OCI-LY3 (cell line): ENCODE results near the gene CAMK2B.

Experiments
- H2AFZ ChIP-seq: fragments of 200-600, 300-600 bp; shearing (Covaris generic); 2 replicates; pipeline ENCODE4 v1.6.0; 2014; ENCODE audit warnings: antibody characterized with exemption, low read depth, low read length
- H3K27ac ChIP-seq: fragments of 200-600, 300-600 bp; sonication (generic); 2 replicates; pipeline ENCODE4 v1.5.1; 2014; ENCODE audit warnings: mild to moderate bottlenecking, low read length, moderate library complexity, mixed read lengths
- H3K27me3 ChIP-seq: fragments of 200-600, 300-600 bp; sonication (generic); 2 replicates; pipeline ENCODE4 v1.6.1; 2014; ENCODE audit warnings: low read depth, low read length, mixed read lengths
- H3K36me3 ChIP-seq: fragments of 200-600, 300-600 bp; sonication (generic); replicated peaks from 2 replicates; pipeline ENCODE3; 2014; ENCODE audit warnings: low read depth, low read length, mixed read lengths
- H3K4me1 ChIP-seq: fragments of 300-600, 200-600 bp; sonication (generic); 2 replicates; pipeline ENCODE4 v1.6.1; 2014; ENCODE audit warnings: low read length, mixed read lengths
- H3K4me2 ChIP-seq: fragments of 200-600, 300-600 bp; sonication (generic); 2 replicates; pipeline ENCODE4 v1.6.1; 2014; ENCODE audit warnings: low read length, mixed read lengths
- H3K4me3 ChIP-seq: fragments of 300-600, 200-600 bp; sonication (generic); 2 replicates; pipeline ENCODE4 v1.5.1; 2014; ENCODE audit warnings: antibody characterized with exemption, mild to moderate bottlenecking, low read length, moderate library complexity
- H3K79me2 ChIP-seq: fragments of 300-600, 200-600 bp; shearing (Covaris generic); 2 replicates; pipeline ENCODE4 v1.6.1; 2014; ENCODE audit warnings: mild to moderate bottlenecking, low read length, mixed read lengths
- H3K9ac ChIP-seq: fragments of 300-600, 200-600 bp; shearing (Covaris generic); 2 replicates; pipeline ENCODE4 v1.6.0; 2014; ENCODE audit warnings: mild to moderate bottlenecking, low read length, moderate library complexity
- H3K9me3 ChIP-seq: fragments of 200-600, 300-600 bp; shearing (Covaris generic); 2 replicates; pipeline ENCODE4 v1.6.1; 2014; ENCODE audit warnings: low read length, mixed read lengths; ENCODE audit not compliant: insufficient read depth
- H4K20me1 ChIP-seq: fragments of 200-600, 300-600 bp; sonication (generic); 2 replicates; pipeline ENCODE4 v1.6.1; 2016; ENCODE audit warnings: low read length, mixed read lengths; ENCODE audit not compliant: insufficient read depth
- CTCF ChIP-seq: fragments of 200-600, 300-600 bp; sonication (generic); IDR thresholded peaks from 2 replicates; pipeline ENCODE4 v1.5.1; 2014; ENCODE audit warnings: antibody characterized with exemption, low read length, low read depth
- EZH2phosphoT487 ChIP-seq: fragments of 200-600 bp; shearing (Covaris generic); IDR thresholded peaks from 2 replicates; pipeline ENCODE4 v1.6.1; 2018; ENCODE audit warnings: antibody characterized with exemption, mixed run types, low read depth

Gene CAMK2B

GRCh38 chr7:44325201-44325671 is at the start of gene CAMK2B:
TSS of gene CAMK2B (minus strand) at chr7:44325594. CDS start at chr7:44325421, 173 bp downstream.
- Histone ChIP-seq H3K4me3 (no peak within 1 kb of the TSS), H3K4me2 (no peak within 1 kb of the TSS), H3K36me3 (no peaks in the 10 kb centered on the region), H2AFZ (no peak within 1 kb of the TSS), H3K4me1 (no peaks in the 10 kb centered on the region), H3K27ac (no peak within 1 kb of the TSS), H4K20me1 (no peaks in the 10 kb centered on the region), H3K79me2 (no peaks in the 10 kb centered on the region), H3K9me3 (no peaks in the 10 kb centered on the region), H3K9ac (no peak within 1 kb of the TSS), H3K27me3 (no peaks in the 10 kb centered on the region)
- TF ChIP-seq EZH2phosphoT487 (no peak), CTCF (no peak)

GRCh38 chr7:44374007-44374763 is 48.8 kb upstream of the CAMK2B start:
- H2AFZ ChIP-seq = no peak overlapping the region

GRCh38 chr7:44373418-44373740 is 48.0 kb upstream of the CAMK2B start:
- TF ChIP-seq CTCF = no peak
- TF ChIP-seq EZH2phosphoT487 = no peak
- H3K27ac ChIP-seq = no peak overlapping the region
- no peaks in the 10 kb centered on the region for H3K9me3 ChIP-seq
- no peak overlapping the region for H3K9ac ChIP-seq
- peaks cover 16% of the 10 kb centered on the region for H3K4me1 ChIP-seq
- H4K20me1 ChIP-seq = no peaks in the 10 kb centered on the region
- no peaks in the 10 kb centered on the region for H3K79me2 ChIP-seq
- H2AFZ ChIP-seq = no peak overlapping the region
- no peaks in the 10 kb centered on the region for H3K36me3 ChIP-seq
- 0 out of 2 replicates have a peak, but pooled peaks cover 6% of the 10 kb centered on the region for H3K27me3 ChIP-seq
- no peak overlapping the region for H3K4me3 ChIP-seq
- H3K4me2 ChIP-seq = no peak overlapping the region

More at GRCh38 chr7:44374007-44374763, 48.8 kb upstream of the CAMK2B start:
- Histone ChIP-seq H3K9me3 (no peaks in the 10 kb centered on the region), H3K27ac (no peak overlapping the region), H3K27me3 (0 out of 2 replicates have a peak, but pooled peaks cover 6% of the 10 kb centered on the region), H4K20me1 (no peaks in the 10 kb centered on the region), H3K79me2 (no peaks in the 10 kb centered on the region), H3K4me1 (peaks cover 21% of the 10 kb centered on the region), H3K9ac (no peak overlapping the region), H3K4me3 (no peak overlapping the region), H3K36me3 (no peaks in the 10 kb centered on the region), H3K4me2 (no peak overlapping the region)
- TF ChIP-seq CTCF = no peak
- no peak for TF ChIP-seq EZH2phosphoT487

- TF ChIP-seq EZH2phosphoT487 (no peak), CTCF (no peak)
- Histone ChIP-seq H3K9ac (no peak overlapping the region), H3K27ac (no peak overlapping the region), H3K36me3 (no peaks in the 10 kb centered on the region), H4K20me1 (no peaks in the 10 kb centered on the region), H3K79me2 (no peaks in the 10 kb centered on the region), H3K4me3 (no peak overlapping the region), H3K4me1 (peaks cover 11% of the 10 kb centered on the region), H3K4me2 (no peak overlapping the region), H3K9me3 (no peaks in the 10 kb centered on the region), H2AFZ (no peak overlapping the region), H3K27me3 (0 out of 2 replicates have a peak, but pooled peaks cover 6% of the 10 kb centered on the region)
Measured at GRCh38 chr7:44372560-44373417, 47.4 kb upstream of the CAMK2B start.
